SK-N-DZ (cell line): ENCODE results near the gene POTEB2. TPM values are rescaled to one million over a fixed set of nuclear protein-coding genes. Genes with fewer than 3 reads are reported as not detected.
"Not testable (repeated sequence)": the region's sequence is repeated elsewhere in the genome, so short reads cannot be mapped to it uniquely, and the experiment has no call there.

Source experiments
- DNase-seq: peaks from one replicate; pipeline ENCODE4 v3.0.0-alpha.2; 2015; ENCODE audit warnings: low spot score
- polyA plus RNA-seq, 2 experiments: library from polyadenylated mRNA; depleted of rRNA; stranded (reverse); fragments of >200 nt; gene quantifications; 2 replicates each; pipeline ENCODE4 v1.2.3, GENCODE V29; 2014
- small RNA-seq, 2 experiments: library from RNA; depleted of rRNA; stranded (forward); fragments of <200 nt; gene quantifications; one replicate each; pipeline ENCODE3, GENCODE V24; 2014

POTEB2 gene
- not detected in 2 replicates for polyA plus RNA-seq (2014; cell fraction: cytosol; rRNA removed)
- not detected in 2 replicates for polyA plus RNA-seq (2014; cell fraction: nucleus; rRNA removed)

GRCh38 chr15:20866214-20866613 is at the start of gene POTEB2:
Gene POTEB2 (minus strand): TSS chr15:20866314. CDS start chr15:20866281, 33 bp downstream.
- DNase-seq, result not testable (repeated sequence)

- not testable (repeated sequence) for DNase-seq
These were observed 13.8 kb upstream of the POTEB2 start for GRCh38 chr15:20879916-20880315.

GRCh38 chr15:20878464-20878863 is 12.3 kb upstream of the POTEB2 start:
- DNase-seq, result not testable (repeated sequence)

- DNase-seq, result not testable (repeated sequence)
These were observed 11.7 kb upstream of the POTEB2 start for GRCh38 chr15:20877819-20878218.

Small RNAs within 50 kb of the gene (small RNA-seq; reads per million reads assigned to genes)
- gene AC012414.2, result 0 reads per million in 2 experiments
- 0 reads per million in 2 experiments for gene MIR3118-2
- gene RNU6-749P, result 0 reads per million in 2 experiments
- 0 reads per million in 2 experiments for gene ZNF519P2
